Chondrocyte (in vitro differentiated cells): ENCODE results near the gene OPN1LW. TPM values are rescaled to one million over a fixed set of nuclear protein-coding genes. Genes with fewer than 3 reads are reported as not detected.
"Not testable (repeated sequence)": the region's sequence is repeated elsewhere in the genome, so short reads cannot be mapped to it uniquely, and the experiment has no call there.

ENCODE experiments used
- DNase-seq: peaks from one replicate; pipeline ENCODE4 v3.0.0; 2021; ENCODE audit warnings: mixed read lengths, low spot score
- H3K27ac Mint-ChIP-seq: one replicate; pipeline ENCODE4 v1.8.0; 2021; ENCODE audit warnings: mild to moderate bottlenecking, moderate library complexity, mixed read lengths; ENCODE audit not compliant: unreplicated experiment
- H3K27me3 Mint-ChIP-seq: 2 replicates; pipeline ENCODE4 v1.8.0; 2021; ENCODE audit warnings: low read depth, mixed read lengths
- H3K36me3 Mint-ChIP-seq: 2 replicates; pipeline ENCODE4 v1.8.0; 2021; ENCODE audit warnings: low read depth, mixed read lengths
- H3K4me1 Mint-ChIP-seq: 2 replicates; pipeline ENCODE4 v1.8.0; 2021; ENCODE audit warnings: low read depth, mild to moderate bottlenecking, mixed read lengths
- H3K4me3 Mint-ChIP-seq: one replicate; pipeline ENCODE4 v1.8.0; 2021; ENCODE audit warnings: mild to moderate bottlenecking, moderate library complexity, mixed read lengths; ENCODE audit not compliant: unreplicated experiment
- H3K9me3 Mint-ChIP-seq: 2 replicates; pipeline ENCODE4 v1.8.0; 2021; ENCODE audit warnings: low read depth, mixed read lengths
- total RNA-seq: library from RNA; stranded (reverse); gene quantifications from 3 replicates; pipeline ENCODE4 v1.2.1, GENCODE V29; 2021
- TF ChIP-seq, protein P1 (sequence below): fragments of 200-600 bp; sonication (generic); IDR thresholded peaks from 2 replicates; pipeline ENCODE4 v1.5.0; 2021; ENCODE audit warnings: antibody characterized with exemption, mild to moderate bottlenecking, moderate library complexity

OPN1LW gene
- total RNA-seq, 1 donor from 2014 or later = not detected

DNA sequence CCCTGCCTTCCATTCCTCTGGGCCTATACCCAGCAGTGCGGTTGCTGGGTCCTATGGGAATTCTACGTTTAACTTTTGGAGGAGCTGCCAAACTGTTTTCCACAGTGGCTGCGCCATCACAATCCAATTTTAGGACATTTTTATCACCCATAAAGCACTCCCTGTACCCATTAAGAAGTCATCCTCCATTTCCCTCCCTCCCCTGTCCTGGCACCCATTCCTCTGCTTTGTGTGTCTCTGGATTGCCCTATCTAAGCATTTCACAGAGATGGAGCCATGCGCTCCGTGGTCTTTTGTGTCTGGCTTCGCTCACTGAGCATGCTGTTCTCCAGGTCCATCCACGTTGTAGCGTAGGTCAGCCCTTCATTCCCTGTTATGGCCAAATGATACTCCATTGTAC is 1.7 kb upstream of the OPN1LW start:
- Mint-ChIP-seq H3K4me3 (no peak overlapping the region), H3K27ac (no peak overlapping the region), H3K4me1 (no peaks in the 10 kb centered on the region), H3K27me3 (peaks cover 2% of the 10 kb centered on the region), H3K9me3 (no peaks in the 10 kb centered on the region), H3K36me3 (no peaks in the 10 kb centered on the region)
- DNase-seq = no peak
- TF ChIP-seq, protein P1, sequence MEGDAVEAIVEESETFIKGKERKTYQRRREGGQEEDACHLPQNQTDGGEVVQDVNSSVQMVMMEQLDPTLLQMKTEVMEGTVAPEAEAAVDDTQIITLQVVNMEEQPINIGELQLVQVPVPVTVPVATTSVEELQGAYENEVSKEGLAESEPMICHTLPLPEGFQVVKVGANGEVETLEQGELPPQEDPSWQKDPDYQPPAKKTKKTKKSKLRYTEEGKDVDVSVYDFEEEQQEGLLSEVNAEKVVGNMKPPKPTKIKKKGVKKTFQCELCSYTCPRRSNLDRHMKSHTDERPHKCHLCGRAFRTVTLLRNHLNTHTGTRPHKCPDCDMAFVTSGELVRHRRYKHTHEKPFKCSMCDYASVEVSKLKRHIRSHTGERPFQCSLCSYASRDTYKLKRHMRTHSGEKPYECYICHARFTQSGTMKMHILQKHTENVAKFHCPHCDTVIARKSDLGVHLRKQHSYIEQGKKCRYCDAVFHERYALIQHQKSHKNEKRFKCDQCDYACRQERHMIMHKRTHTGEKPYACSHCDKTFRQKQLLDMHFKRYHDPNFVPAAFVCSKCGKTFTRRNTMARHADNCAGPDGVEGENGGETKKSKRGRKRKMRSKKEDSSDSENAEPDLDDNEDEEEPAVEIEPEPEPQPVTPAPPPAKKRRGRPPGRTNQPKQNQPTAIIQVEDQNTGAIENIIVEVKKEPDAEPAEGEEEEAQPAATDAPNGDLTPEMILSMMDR = no peak

DNA sequence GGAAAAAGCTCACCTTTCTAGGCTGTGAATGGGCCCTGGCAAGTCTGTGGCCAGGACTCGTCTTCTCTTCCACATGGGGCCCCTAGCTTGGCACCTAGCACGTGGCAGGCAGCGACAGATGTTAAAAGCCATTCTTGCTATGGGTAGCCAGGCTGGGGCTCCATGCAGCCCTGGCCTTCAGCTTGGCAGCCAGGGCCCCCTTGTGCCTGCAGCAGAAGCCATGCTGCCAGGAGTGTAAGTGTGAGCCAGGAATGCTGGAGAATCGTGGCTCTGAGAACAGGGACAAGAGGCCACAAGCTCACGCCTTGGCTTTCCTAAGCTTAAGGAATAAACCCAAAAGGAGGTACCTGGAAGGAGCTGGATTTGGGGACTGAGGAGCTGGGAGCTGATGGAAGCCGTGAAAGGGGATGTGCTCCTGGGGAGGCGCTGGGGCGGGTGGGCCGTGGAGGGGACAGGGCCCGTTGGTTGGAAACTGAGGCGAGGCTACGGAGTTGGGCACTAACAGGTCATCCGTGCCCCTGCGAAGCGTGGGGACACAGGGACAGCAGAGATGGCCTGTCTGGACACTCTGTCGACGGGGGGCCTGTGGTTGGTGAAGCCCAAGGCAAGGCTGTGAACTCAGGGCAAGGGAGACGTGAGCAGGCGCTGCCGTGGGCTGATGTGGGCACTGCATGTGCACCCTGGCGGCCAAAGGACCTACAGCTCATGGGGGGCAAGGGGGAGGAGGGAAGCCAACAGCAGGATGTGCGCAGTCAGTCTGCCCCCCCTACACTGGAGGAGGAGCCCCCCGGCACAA is 895 bp upstream of the OPN1LW start:
- Mint-ChIP-seq H3K4me3 (no peak overlapping the region), H3K9me3 (no peaks in the 10 kb centered on the region), H3K4me1 (no peaks in the 10 kb centered on the region), H3K36me3 (no peaks in the 10 kb centered on the region), H3K27me3 (peaks cover 2% of the 10 kb centered on the region), H3K27ac (no peak overlapping the region)
- TF ChIP-seq, protein P1 = no peak
- no peak for DNase-seq

GRCh38 chrX:154151030-154151429 is 7.0 kb downstream of the OPN1LW start:
- H3K36me3 Mint-ChIP-seq, DNase-seq, H3K9me3 Mint-ChIP-seq, H3K4me1 Mint-ChIP-seq, H3K4me3 Mint-ChIP-seq, H3K27ac Mint-ChIP-seq, H3K27me3 Mint-ChIP-seq: not testable (repeated sequence)

DNA sequence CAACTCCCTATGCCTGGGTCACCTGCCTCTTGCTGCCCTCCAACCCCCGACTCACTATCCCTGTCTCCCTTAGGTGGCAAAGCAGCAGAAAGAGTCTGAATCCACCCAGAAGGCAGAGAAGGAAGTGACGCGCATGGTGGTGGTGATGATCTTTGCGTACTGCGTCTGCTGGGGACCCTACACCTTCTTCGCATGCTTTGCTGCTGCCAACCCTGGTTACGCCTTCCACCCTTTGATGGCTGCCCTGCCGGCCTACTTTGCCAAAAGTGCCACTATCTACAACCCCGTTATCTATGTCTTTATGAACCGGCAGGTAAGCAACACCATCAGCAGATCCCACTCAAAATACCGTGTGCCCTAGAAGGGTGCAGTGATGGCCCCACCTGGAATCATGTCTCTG is 12.2 kb downstream of the OPN1LW start:
- peak; percentile 54 for DNase-seq
- not testable (repeated sequence) for H3K4me3 Mint-ChIP-seq, H3K9me3 Mint-ChIP-seq, H3K27me3 Mint-ChIP-seq, H3K27ac Mint-ChIP-seq, H3K4me1 Mint-ChIP-seq, H3K36me3 Mint-ChIP-seq

- H3K9me3 Mint-ChIP-seq, H3K36me3 Mint-ChIP-seq, H3K4me1 Mint-ChIP-seq, H3K4me3 Mint-ChIP-seq, H3K27me3 Mint-ChIP-seq, H3K27ac Mint-ChIP-seq, DNase-seq: not testable (repeated sequence)
Measured at GRCh38 chrX:154157207-154157606, 13.2 kb downstream of the OPN1LW start.

DNA sequence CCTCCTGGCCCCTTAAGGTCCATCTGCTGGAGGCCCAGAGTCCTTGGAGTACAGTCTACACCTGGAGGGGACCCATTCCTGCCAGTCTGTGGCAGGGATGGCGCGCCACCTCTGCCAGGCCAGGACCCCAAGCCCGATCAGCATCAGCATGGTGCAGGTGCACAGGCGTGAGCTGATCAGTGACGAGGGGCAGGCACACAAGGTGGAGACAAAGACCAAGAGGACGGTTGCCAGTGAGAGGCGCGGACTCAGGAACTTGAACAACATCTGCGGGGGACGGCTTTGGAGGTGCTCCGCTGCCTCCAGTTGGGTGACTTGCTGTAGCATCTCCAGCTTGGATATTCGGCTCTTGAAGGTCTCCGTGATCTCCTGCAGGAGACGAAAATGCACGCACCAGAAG is 15.3 kb downstream of the OPN1LW start:
- not testable (repeated sequence) for DNase-seq, H3K4me1 Mint-ChIP-seq, H3K27ac Mint-ChIP-seq, H3K36me3 Mint-ChIP-seq, H3K4me3 Mint-ChIP-seq, H3K9me3 Mint-ChIP-seq, H3K27me3 Mint-ChIP-seq

DNA sequence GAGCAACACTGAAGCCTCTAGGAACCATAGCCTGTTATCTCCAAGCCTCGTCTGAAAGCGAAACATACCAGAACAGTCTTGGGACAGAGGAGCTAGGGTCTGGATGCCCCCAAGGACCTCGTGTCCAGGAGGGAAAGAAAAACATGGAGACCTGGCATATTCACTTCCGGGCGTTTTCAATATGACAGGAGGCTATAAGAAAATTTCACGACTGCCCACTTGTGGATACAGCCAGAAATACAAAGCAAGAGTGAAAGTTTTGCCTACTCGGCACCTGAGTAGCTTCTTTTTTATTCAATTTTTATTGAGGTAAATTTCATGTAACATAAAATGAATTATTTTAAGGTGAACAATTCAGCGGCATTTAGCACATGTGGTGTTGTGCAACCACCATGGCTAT is 20.9 kb downstream of the OPN1LW start:
- not testable (repeated sequence) for H3K4me1 Mint-ChIP-seq, H3K9me3 Mint-ChIP-seq, H3K4me3 Mint-ChIP-seq, H3K27me3 Mint-ChIP-seq, DNase-seq, H3K36me3 Mint-ChIP-seq, H3K27ac Mint-ChIP-seq

DNA sequence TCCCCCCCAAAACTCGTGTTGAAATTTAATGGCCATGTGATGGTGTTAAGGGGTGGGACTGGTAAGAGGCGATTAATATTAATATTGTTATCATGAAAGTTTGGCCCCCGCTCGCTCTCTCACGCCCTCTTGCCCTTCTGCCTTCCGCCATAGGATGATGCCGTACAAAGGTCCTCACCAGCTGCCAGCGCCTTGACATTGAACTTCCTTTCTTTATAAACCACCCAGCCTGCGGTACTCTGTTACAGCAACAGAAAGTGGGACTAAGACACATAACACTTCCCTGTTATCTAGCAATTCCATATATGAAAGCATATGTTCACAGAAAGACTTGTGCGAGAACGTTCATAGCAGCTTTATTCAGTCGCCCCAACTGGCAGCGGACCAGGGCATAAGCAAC is 24.3 kb downstream of the OPN1LW start:
- not testable (repeated sequence) for H3K4me1 Mint-ChIP-seq, H3K4me3 Mint-ChIP-seq, H3K36me3 Mint-ChIP-seq, H3K27me3 Mint-ChIP-seq, DNase-seq, H3K9me3 Mint-ChIP-seq, H3K27ac Mint-ChIP-seq

- not testable (repeated sequence) for H3K4me3 Mint-ChIP-seq, DNase-seq, H3K9me3 Mint-ChIP-seq, H3K36me3 Mint-ChIP-seq, H3K27me3 Mint-ChIP-seq, H3K4me1 Mint-ChIP-seq, H3K27ac Mint-ChIP-seq
Measured at GRCh38 chrX:154172535-154172943, 28.5 kb downstream of the OPN1LW start.

DNA sequence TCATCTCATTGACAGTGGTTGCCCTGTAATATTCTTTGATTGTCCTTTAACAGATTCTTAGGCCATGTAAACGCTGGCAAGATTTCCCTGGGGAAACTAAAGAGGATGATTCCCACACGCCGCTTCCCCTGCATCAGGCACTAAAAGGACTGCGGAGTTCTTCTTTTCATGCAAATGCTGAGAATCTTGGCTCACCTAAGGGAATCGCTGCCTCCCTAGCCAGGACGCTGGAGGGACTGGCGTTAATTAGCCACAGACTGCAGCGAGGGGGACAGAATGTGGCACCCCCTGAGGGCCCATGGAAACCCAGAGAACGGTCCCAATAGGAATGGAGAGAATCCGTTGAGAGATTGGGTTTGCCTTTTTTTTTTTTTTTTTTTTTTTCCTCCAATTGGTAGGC is 30.3 kb downstream of the OPN1LW start:
- not testable (repeated sequence) for H3K36me3 Mint-ChIP-seq, H3K4me1 Mint-ChIP-seq, H3K27me3 Mint-ChIP-seq, H3K4me3 Mint-ChIP-seq, DNase-seq, H3K9me3 Mint-ChIP-seq, H3K27ac Mint-ChIP-seq

- not testable (repeated sequence) for H3K9me3 Mint-ChIP-seq, H3K27me3 Mint-ChIP-seq, H3K4me1 Mint-ChIP-seq
Measured at GRCh38 chrX:154182296-154182695, 38.3 kb downstream of the OPN1LW start, which contains the start of gene OPN1MW. Gene OPN1MW (plus strand): TSS chrX:154182596. CDS start chrX:154182678, 82 bp downstream.

More at GRCh38 chrX:154182296-154182695, 38.3 kb downstream of the OPN1LW start, which contains the start of gene OPN1MW:
- not testable (repeated sequence) for H3K27ac Mint-ChIP-seq, H3K36me3 Mint-ChIP-seq, H3K4me3 Mint-ChIP-seq, DNase-seq
